ENCODE results near the gene ESR2.

ESR2 gene

DNA sequence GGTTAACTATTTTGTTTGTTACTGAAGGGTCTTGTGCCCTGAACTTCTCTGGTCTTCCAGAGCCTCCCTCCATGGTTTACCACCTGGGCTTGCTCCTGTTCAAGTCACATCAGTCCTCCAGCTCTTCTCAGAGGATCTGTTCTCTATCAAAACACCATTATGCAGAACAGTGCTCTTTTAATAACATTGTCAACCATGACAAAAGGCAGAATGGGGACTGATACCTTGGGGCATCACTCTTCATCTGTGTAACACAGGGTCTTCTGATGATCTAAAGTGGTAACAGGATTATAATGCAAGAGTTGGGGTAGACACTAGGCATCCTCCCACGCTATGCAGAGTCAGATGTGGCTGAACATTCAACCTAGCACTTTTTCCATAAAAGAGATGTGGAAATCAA lies 38.4 kb downstream of the ESR2 start:
- Mint-ChIP-seq H3K36me3 (ENCODE audit: low read depth) (no peaks in the 10 kb centered on the region), H3K9me3 (no peaks in the 10 kb centered on the region), H3K4me3 (no peak overlapping the region), H3K4me1 (peaks cover 4% of the 10 kb centered on the region), H3K27me3 (ENCODE audit: low read depth, poor library complexity) (no peaks in the 10 kb centered on the region), H3K27ac (no peak overlapping the region)
- DNase-seq, result no peak
- TF ChIP-seq, protein P1, sequence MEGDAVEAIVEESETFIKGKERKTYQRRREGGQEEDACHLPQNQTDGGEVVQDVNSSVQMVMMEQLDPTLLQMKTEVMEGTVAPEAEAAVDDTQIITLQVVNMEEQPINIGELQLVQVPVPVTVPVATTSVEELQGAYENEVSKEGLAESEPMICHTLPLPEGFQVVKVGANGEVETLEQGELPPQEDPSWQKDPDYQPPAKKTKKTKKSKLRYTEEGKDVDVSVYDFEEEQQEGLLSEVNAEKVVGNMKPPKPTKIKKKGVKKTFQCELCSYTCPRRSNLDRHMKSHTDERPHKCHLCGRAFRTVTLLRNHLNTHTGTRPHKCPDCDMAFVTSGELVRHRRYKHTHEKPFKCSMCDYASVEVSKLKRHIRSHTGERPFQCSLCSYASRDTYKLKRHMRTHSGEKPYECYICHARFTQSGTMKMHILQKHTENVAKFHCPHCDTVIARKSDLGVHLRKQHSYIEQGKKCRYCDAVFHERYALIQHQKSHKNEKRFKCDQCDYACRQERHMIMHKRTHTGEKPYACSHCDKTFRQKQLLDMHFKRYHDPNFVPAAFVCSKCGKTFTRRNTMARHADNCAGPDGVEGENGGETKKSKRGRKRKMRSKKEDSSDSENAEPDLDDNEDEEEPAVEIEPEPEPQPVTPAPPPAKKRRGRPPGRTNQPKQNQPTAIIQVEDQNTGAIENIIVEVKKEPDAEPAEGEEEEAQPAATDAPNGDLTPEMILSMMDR (IDR thresholded peaks at IDR 0.05), result no peak

DNA sequence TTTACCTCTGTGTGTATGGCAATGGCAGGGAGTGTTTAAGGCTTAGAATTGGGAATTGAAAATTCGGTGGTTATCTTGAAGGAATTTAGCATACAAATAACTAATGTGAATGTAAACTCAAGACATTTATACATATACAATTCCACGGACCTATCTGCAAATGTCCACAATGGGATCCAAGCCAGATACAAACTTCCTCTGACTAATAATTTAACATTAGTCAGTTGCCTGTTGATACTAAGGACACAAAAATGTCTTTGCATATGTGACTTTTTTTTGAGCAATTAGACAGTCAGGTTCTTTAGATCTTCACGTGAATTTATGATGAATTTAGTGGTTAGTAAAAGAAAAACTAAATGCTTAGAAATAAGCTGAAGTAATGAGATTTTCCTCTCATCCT lies 40.5 kb downstream of the ESR2 start:
- H3K9me3 Mint-ChIP-seq, result no peaks in the 10 kb centered on the region
- no peak overlapping the region for H3K4me3 Mint-ChIP-seq
- H3K4me1 Mint-ChIP-seq, result peaks cover 4% of the 10 kb centered on the region
- DNase-seq, result no peak
- no peaks in the 10 kb centered on the region for H3K27me3 Mint-ChIP-seq (ENCODE audit: low read depth, poor library complexity)
- no peaks in the 10 kb centered on the region for H3K36me3 Mint-ChIP-seq (ENCODE audit: low read depth)
- TF ChIP-seq, protein P1 (IDR thresholded peaks at IDR 0.05), result no peak
- H3K27ac Mint-ChIP-seq, result no peak overlapping the region

DNA sequence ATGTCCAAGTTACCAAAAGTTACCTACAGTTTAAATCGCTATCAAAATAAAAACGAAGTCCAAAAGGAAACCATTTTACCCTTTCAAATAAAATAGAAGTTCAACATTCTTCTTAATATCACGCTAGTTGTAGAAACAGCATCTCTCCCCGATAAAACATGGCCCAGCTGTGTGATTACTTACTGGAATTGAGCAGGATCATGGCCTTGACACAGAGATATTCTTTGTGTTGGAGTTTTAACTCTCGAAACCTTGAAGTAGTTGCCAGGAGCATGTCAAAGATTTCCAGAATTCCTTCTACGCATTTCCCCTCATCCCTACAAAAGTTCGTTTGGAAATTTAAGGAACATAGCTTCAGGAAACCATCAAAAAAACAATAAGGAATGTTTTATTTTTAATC lies 44.8 kb downstream of the ESR2 start:
- no peaks in the 10 kb centered on the region for H3K36me3 Mint-ChIP-seq (ENCODE audit: low read depth)
- H3K4me1 Mint-ChIP-seq, result no peaks in the 10 kb centered on the region
- DNase-seq, result no peak
- no peak overlapping the region for H3K27ac Mint-ChIP-seq
- no peaks in the 10 kb centered on the region for H3K27me3 Mint-ChIP-seq (ENCODE audit: low read depth, poor library complexity)
- H3K4me3 Mint-ChIP-seq, result no peak overlapping the region
- no peaks in the 10 kb centered on the region for H3K9me3 Mint-ChIP-seq
- TF ChIP-seq, protein P1 (IDR thresholded peaks at IDR 0.05), result no peak

DNA sequence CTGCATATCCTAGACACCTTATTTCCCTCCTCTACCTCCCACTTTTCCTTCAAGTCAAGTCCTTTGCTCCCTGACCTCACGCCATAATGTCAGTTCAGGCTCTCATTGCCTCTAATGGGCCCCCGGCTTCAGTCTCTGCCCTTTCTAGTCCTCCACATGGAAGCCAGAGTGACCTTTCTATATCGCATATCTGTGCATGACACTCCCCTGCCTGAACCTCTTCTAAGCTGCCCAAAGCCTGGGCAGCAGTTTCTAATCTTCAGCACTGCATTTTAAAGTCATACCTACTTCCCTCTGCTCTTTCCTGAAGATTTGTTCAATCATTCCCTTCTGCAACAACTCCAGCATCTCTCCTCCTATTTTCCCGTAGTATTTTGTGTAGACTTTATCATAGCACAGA lies 45.5 kb downstream of the ESR2 start:
- Mint-ChIP-seq H3K4me3 (no peak overlapping the region), H3K36me3 (ENCODE audit: low read depth) (no peaks in the 10 kb centered on the region), H3K27ac (no peak overlapping the region), H3K9me3 (no peaks in the 10 kb centered on the region), H3K27me3 (ENCODE audit: low read depth, poor library complexity) (no peaks in the 10 kb centered on the region), H3K4me1 (no peaks in the 10 kb centered on the region)
- TF ChIP-seq, protein P1 (IDR thresholded peaks at IDR 0.05), result no peak
- no peak for DNase-seq

DNA sequence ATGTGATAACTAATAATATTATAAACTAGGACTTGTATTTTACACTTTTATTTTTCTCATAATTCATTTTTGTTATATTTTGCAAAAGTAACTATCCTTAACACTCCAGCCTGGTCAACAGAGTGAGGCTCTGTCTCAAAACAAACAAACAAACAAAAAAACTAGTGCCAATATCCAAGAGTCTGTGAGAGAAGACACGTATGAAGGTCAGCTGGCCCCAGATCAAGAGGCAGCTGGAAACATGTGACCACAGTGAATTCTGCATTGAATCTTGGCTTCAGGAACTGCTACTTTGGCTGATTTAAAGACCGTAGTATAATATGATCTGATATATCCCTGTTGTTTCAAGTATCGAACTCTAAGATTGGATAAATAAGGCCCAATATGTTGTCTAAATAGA lies 47.0 kb downstream of the ESR2 start:
- Mint-ChIP-seq H3K36me3 (ENCODE audit: low read depth) (no peaks in the 10 kb centered on the region), H3K4me1 (no peaks in the 10 kb centered on the region), H3K4me3 (no peak overlapping the region), H3K27ac (no peak overlapping the region), H3K27me3 (ENCODE audit: low read depth, poor library complexity) (no peaks in the 10 kb centered on the region), H3K9me3 (peaks cover 6% of the 10 kb centered on the region)
- TF ChIP-seq, protein P1 (IDR thresholded peaks at IDR 0.05), result no peak
- no peak for DNase-seq

DNA sequence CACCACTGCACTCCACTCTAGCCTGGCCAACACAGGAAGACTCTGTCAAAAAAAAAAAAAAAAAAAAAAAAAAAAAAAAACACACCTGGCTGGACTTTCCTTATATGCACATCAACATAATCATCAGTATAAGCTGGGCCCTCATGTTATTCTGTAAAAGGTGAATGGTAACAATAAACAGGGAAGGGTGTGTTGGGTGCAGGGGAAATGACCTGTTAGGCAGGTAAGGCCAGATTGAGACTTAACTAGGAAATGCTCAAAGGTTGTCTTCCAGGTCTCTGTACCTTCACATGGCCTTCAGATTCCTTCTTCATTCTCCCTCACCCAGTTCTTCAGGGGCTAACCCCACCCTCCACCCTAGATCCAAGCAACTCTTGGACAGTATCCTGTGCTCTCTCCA lies 47.5 kb downstream of the ESR2 start:
- Mint-ChIP-seq H3K27ac (no peak overlapping the region), H3K36me3 (ENCODE audit: low read depth) (no peaks in the 10 kb centered on the region), H3K9me3 (peaks cover 6% of the 10 kb centered on the region), H3K4me1 (no peaks in the 10 kb centered on the region), H3K4me3 (no peak overlapping the region), H3K27me3 (ENCODE audit: low read depth, poor library complexity) (no peaks in the 10 kb centered on the region)
- TF ChIP-seq, protein P1 (IDR thresholded peaks at IDR 0.05), result no peak
- no peak for DNase-seq

Data from nephron progenitor cell (in vitro differentiated cells).